ENCODE results near the gene RTKN.
"Not testable (repeated sequence)": the region's sequence is repeated elsewhere in the genome, so short reads cannot be mapped to it uniquely, and the experiment has no call there.

The RTKN gene

GRCh38 chr2:74460187-74460586, 18.4 kb upstream of the RTKN start:
- not testable (repeated sequence) for DNase-seq

GRCh38 chr2:74459503-74460118, 17.9 kb upstream of the RTKN start:
- DNase-seq: not testable (repeated sequence)

- no peak for DNase-seq
Observed at GRCh38 chr2:74458938-74459363, 17.2 kb upstream of the RTKN start.

GRCh38 chr2:74458132-74458937, 16.6 kb upstream of the RTKN start, which contains the start of gene WBP1:
Gene WBP1 (plus strand): TSS chr2:74458438. CDS start chr2:74458603, 165 bp downstream.
- DNase-seq: peak; percentile 99

- DNase-seq: no peak
Observed at GRCh38 chr2:74457549-74458131, 15.9 kb upstream of the RTKN start.

GRCh38 chr2:74457129-74457548, 15.4 kb upstream of the RTKN start:
- DNase-seq: no peak

- DNase-seq: peak; percentile 97
Observed at GRCh38 chr2:74454654-74455511, 13.1 kb upstream of the RTKN start, which contains the start of gene INO80B. Gene INO80B (plus strand): TSS chr2:74455087. CDS start chr2:74455117, 30 bp downstream.

GRCh38 chr2:74450570-74451190, 8.9 kb upstream of the RTKN start:
- DNase-seq: no peak

GRCh38 chr2:74448771-74449170, 7.0 kb upstream of the RTKN start:
- DNase-seq: no peak

GRCh38 chr2:74447230-74447999, 5.7 kb upstream of the RTKN start:
- no peak for DNase-seq

GRCh38 chr2:74444498-74445318, 3.0 kb upstream of the RTKN start:
- DNase-seq: no peak

GRCh38 chr2:74442483-74443297, 953 bp upstream of the RTKN start:
- DNase-seq: not testable (repeated sequence)

- DNase-seq: no peak
Observed at GRCh38 chr2:74441170-74441689, 507 bp downstream of the RTKN start.

- peak; percentile 63 for DNase-seq
Observed at GRCh38 chr2:74440378-74441169, 1.2 kb downstream of the RTKN start.

- DNase-seq: no peak
Observed at GRCh38 chr2:74439803-74440377, 1.8 kb downstream of the RTKN start.

GRCh38 chr2:74439373-74439772, 2.4 kb downstream of the RTKN start:
- no peak for DNase-seq

- no peak for DNase-seq
Observed at GRCh38 chr2:74438248-74438647, 3.5 kb downstream of the RTKN start.
